SK-N-SH (cell line): Measurements from ENCODE around the gene UBE2D4. TPM values are rescaled to one million over a fixed set of nuclear protein-coding genes. Genes with fewer than 3 reads are reported as not detected.
A peak's percentile ranks its signal among the peaks of the same experiment; 100 is the strongest.

Source experiments
- CTCF ChIA-PET: fragments of 300-600, 350-600 bp; formaldehyde crosslinking; extraction: SDS; loops from one replicate; lab custom pipeline; 2021; lab: Yijun Ruan, JAX
- POLR2A ChIA-PET: fragments of 350-600 bp; sonication (Branson Sonifier 250); formaldehyde crosslinking; extraction: SDS; loops from one replicate; lab custom pipeline; 2020; ENCODE audit warnings: antibody characterized with exemption, inconsistent platforms; lab: Yijun Ruan, JAX
- DNase-seq: peaks from one replicate; pipeline ENCODE4 v3.0.0; 2012
- H2AFZ ChIP-seq: fragments of 200-600 bp; sonication (generic); 2 replicates; pipeline ENCODE4 v1.8.1; 2016; ENCODE audit warnings: antibody characterized with exemption, mild to moderate bottlenecking, low read depth
- H3F3A ChIP-seq: fragments of 200-600 bp; sonication (generic); replicated peaks from 2 replicates; pipeline ENCODE3; 2016; ENCODE audit warnings: antibody characterized with exemption, mild to moderate bottlenecking; ENCODE audit not compliant: insufficient read depth
- H3K27ac ChIP-seq, 2 experiments: fragments of 200-500 bp in 1 of 2; fragments of 200-600 bp in 1 of 2; sonication (Bioruptor generic) in 1 of 2; sonication (generic), shearing (Covaris generic) in 1 of 2; 2 replicates each; pipeline versions ENCODE4 v1.5.1 to v1.6.1; 2014 to 2016; ENCODE audit warnings: low read depth in 2 of 2, inconsistent platforms in 1 of 2, low read length in 1 of 2, mild to moderate bottlenecking in 1 of 2, mixed read lengths in 1 of 2
- H3K27me3 ChIP-seq: fragments of 200-600 bp; sonication (generic), shearing (Covaris generic); 2 replicates; pipeline ENCODE4 v1.6.1; 2016; ENCODE audit warnings: mixed run types; ENCODE audit not compliant: insufficient read depth
- H3K36me3 ChIP-seq, 2 experiments: fragments of 200-500 bp in 1 of 2; fragments of 200-600 bp in 1 of 2; sonication (Bioruptor generic) in 1 of 2; sonication (generic) in 1 of 2; replicated peaks in 1 of 2; 2 replicates each; pipeline versions ENCODE3 to v1.5.1; 2014 to 2016; ENCODE audit warnings: low read length in 1 of 2, mild to moderate bottlenecking in 1 of 2; ENCODE audit not compliant: insufficient read depth in 2 of 2, control insufficient read depth in 1 of 2
- H3K4me1 ChIP-seq, 2 experiments: fragments of 200-500 bp in 1 of 2; fragments of 200-600 bp in 1 of 2; sonication (Bioruptor generic) in 1 of 2; sonication (generic), shearing (Covaris generic) in 1 of 2; 2 replicates each; pipeline versions ENCODE4 v1.5.1 to v1.6.1; 2014 to 2016; ENCODE audit warnings: low read depth in 1 of 2, low read length in 1 of 2, mixed run types in 1 of 2; ENCODE audit not compliant: insufficient read depth in 2 of 2, control insufficient read depth in 1 of 2
- H3K4me2 ChIP-seq: fragments of 200-600 bp; sonication (generic), shearing (Covaris generic); 2 replicates; pipeline ENCODE4 v1.6.1; 2017; ENCODE audit warnings: mixed run types
- H3K4me3 ChIP-seq, 2 experiments: fragments of 200-500 bp in 1 of 2; fragments of 200-600 bp in 1 of 2; sonication (Bioruptor generic) in 1 of 2; sonication (generic), shearing (Covaris generic) in 1 of 2; 2 replicates each; pipeline versions ENCODE4 v1.5.1 to v1.8.1; 2014 to 2016; ENCODE audit warnings: low read depth in 2 of 2, inconsistent platforms in 1 of 2, low read length in 1 of 2, mild to moderate bottlenecking in 1 of 2, mixed read lengths in 1 of 2, moderate library complexity in 1 of 2
- H3K79me2 ChIP-seq: fragments of 200-600 bp; sonication (generic); 2 replicates; pipeline ENCODE4 v1.8.1; 2017; ENCODE audit warnings: mild to moderate bottlenecking; ENCODE audit not compliant: insufficient read depth
- H3K9ac ChIP-seq: fragments of 200-600 bp; sonication (generic); 2 replicates; pipeline ENCODE4 v1.6.1; 2017; ENCODE audit warnings: mixed run types
- H3K9me2 ChIP-seq: fragments of 200-600 bp; sonication (generic); 2 replicates; pipeline ENCODE4 v1.6.1; 2017; ENCODE audit warnings: mixed run types
- H3K9me3 ChIP-seq: fragments of 200-600 bp; sonication (generic); 2 replicates; pipeline ENCODE4 v1.6.1; 2017; ENCODE audit warnings: mixed run types, mild to moderate bottlenecking, moderate library complexity
- H4K20me1 ChIP-seq: fragments of 200-600 bp; sonication (generic); 2 replicates; pipeline ENCODE4 v1.6.1; 2017; ENCODE audit warnings: mild to moderate bottlenecking, mixed run types; ENCODE audit not compliant: insufficient read depth
- CHD2 ChIP-seq: fragments of 150-350 bp; IDR thresholded peaks from 2 replicates; pipeline ENCODE4 v1.6.1; 2018; ENCODE audit warnings: low read length; ENCODE audit not compliant: partially characterized antibody
- CTCF ChIP-seq: fragments of 200-600 bp; sonication (generic); IDR thresholded peaks from 2 replicates; pipeline ENCODE4 v1.6.1; 2017; ENCODE audit warnings: antibody characterized with exemption, mild to moderate bottlenecking, moderate library complexity
- FOSL2 ChIP-seq: IDR thresholded peaks from 2 replicates; pipeline ENCODE4 v1.4.0; 2012; ENCODE audit warnings: low read depth, mild to moderate bottlenecking, moderate library complexity, borderline replicate concordance
- FOXM1 ChIP-seq: IDR thresholded peaks from 2 replicates; pipeline ENCODE4 v1.4.0; 2012; ENCODE audit warnings: low read depth, mild to moderate bottlenecking
- GATA2 ChIP-seq: sonication (generic); formaldehyde crosslinking; IDR thresholded peaks from 2 replicates; pipeline ENCODE4 v1.5.0; 2020; ENCODE audit warnings: mild to moderate bottlenecking, missing genetic modification reagents
- MAX ChIP-seq: IDR thresholded peaks from 2 replicates; pipeline ENCODE4 v1.4.0; 2012; ENCODE audit warnings: low read depth
- MEF2A ChIP-seq: IDR thresholded peaks from 2 replicates; pipeline ENCODE4 v1.4.0; 2012; ENCODE audit warnings: low read depth, borderline replicate concordance
- SIN3A ChIP-seq: IDR thresholded peaks from 2 replicates; pipeline ENCODE4 v1.6.1; 2012; ENCODE audit warnings: low read depth, mild to moderate bottlenecking, low read length, moderate library complexity, borderline replicate concordance
- USF1 ChIP-seq: IDR thresholded peaks from 2 replicates; pipeline ENCODE4 v1.4.0; 2012; ENCODE audit warnings: low read depth, borderline replicate concordance
- YY1 ChIP-seq: IDR thresholded peaks from 2 replicates; pipeline ENCODE4 v1.4.0; 2012; ENCODE audit warnings: low read depth, mild to moderate bottlenecking
- WGBS: methylation state at CpG from one replicate; pipeline ENCODE4 v1.1.6; 2017; ENCODE audit warnings: low lambda C conversion rate; 5-methylcytosine and 5-hydroxymethylcytosine counted together
- polyA plus RNA-seq, 3 experiments: library from polyadenylated mRNA; depleted of rRNA; stranded (reverse); fragments of >200 nt; gene quantifications; 2 replicates each; pipeline ENCODE4 v1.2.3, GENCODE V29; 2012

Gene UBE2D4
- polyA plus RNA-seq, 1 of the 3 experiments (the other 2 are of a cell fraction) = 22.8 TPM

GRCh38 chr7:43878867-43879266 is 47.4 kb upstream of the UBE2D4 start (continued):
- no peak for TF ChIP-seq MEF2A
- no peak for TF ChIP-seq CHD2
- no peak for TF ChIP-seq CTCF
- no peak for TF ChIP-seq FOXM1

- no peaks in the 10 kb centered on the region for H3K9me3 ChIP-seq
- H3K79me2 ChIP-seq = peaks cover 6% of the 10 kb centered on the region; the same call in 1 of the 2 replicates
- H4K20me1 ChIP-seq = no peaks in the 10 kb centered on the region
- ChIA-PET CTCF (interaction anchor here (0.6 to 1.6 kb wide), 6 partner anchors 10 to 938 kb away, joined by 3 to 6 read pairs (median 3); partner anchors contain the start of gene MRPS24), POLR2A (interaction anchor here (0.8 kb wide), 1 partner anchor 10 kb away, joined by 3 read pairs; no protein-coding TSS in a partner anchor)
- H3K4me3 ChIP-seq = no peak overlapping the region
- H3K9ac ChIP-seq = no peak overlapping the region
- peaks cover 0 to 9% of the 10 kb centered on the region in 2 experiments; a peak in 3 of 4 replicates for H3K4me1 ChIP-seq
- TF ChIP-seq USF1 = peak; percentile 36; the same call in 1 of the 2 replicates
- no peak for TF ChIP-seq SIN3A
- peak; percentile 35; the same call in 1 of the 2 replicates for TF ChIP-seq FOSL2
- TF ChIP-seq MAX = 0 out of 2 replicates have a peak, but pooled peaks have one; percentile 6
- no peak overlapping the region for H2AFZ ChIP-seq
- no peak for DNase-seq
- 40% methylated on average over 2 of the region's 2 CpGs for WGBS
- H3K4me2 ChIP-seq = peak overlapping the region; percentile 18
- H3K9me2 ChIP-seq = no peaks in the 10 kb centered on the region
- H3K27ac ChIP-seq = peak overlapping the region; percentile 30 to 45; a peak in 3 of 4 replicates
- H3K36me3 ChIP-seq = peaks cover 36 to 69% of the 10 kb centered on the region in 2 experiments
- peaks cover 3% of the 10 kb centered on the region for H3F3A ChIP-seq
- H3K27me3 ChIP-seq = no peaks in the 10 kb centered on the region
Observed at GRCh38 chr7:43879477-43879876, 46.8 kb upstream of the UBE2D4 start.

- WGBS = 83% methylated on average over 5 of the region's 5 CpGs
- no peak overlapping the region for H2AFZ ChIP-seq
- TF ChIP-seq GATA2 (CRISPR knock-in tag) = no peak
- no peak for TF ChIP-seq MEF2A
- no peak for TF ChIP-seq YY1
- no peak for TF ChIP-seq FOSL2
- no peaks in the 10 kb centered on the region for H4K20me1 ChIP-seq
- no peak overlapping the region for H3K9ac ChIP-seq
- DNase-seq = no peak
- H3K27me3 ChIP-seq = no peaks in the 10 kb centered on the region
- ChIA-PET CTCF (interaction anchor here (0.9 to 1.6 kb wide), 2 partner anchors 18 to 42 kb away, joined by 3 to 6 read pairs; no protein-coding TSS in a partner anchor), POLR2A (no interaction called here)
- peaks cover 13% of the 10 kb centered on the region; the same call in 1 of the 2 replicates for H3K79me2 ChIP-seq
- H3K4me2 ChIP-seq = no peak overlapping the region
- peaks cover 0 to 9% of the 10 kb centered on the region in 2 experiments; a peak in 3 of 4 replicates for H3K4me1 ChIP-seq
- H3F3A ChIP-seq = peaks cover 3% of the 10 kb centered on the region
- H3K27ac ChIP-seq = no peak overlapping the region
- H3K36me3 ChIP-seq = peaks cover 42 to 67% of the 10 kb centered on the region in 2 experiments
- H3K4me3 ChIP-seq = no peak overlapping the region
- H3K9me2 ChIP-seq = no peaks in the 10 kb centered on the region
- H3K9me3 ChIP-seq = no peaks in the 10 kb centered on the region
Observed at GRCh38 chr7:43880596-43880995, 45.6 kb upstream of the UBE2D4 start.
